Neural cell (in vitro differentiated cells): ENCODE data around the gene GDF9. TPM values are rescaled to one million over a fixed set of nuclear protein-coding genes. Genes with fewer than 3 reads are reported as not detected.

Experiments used
- H2AFZ ChIP-seq: fragments of 200-600, 300-800 bp; sonication (generic), shearing (Covaris generic); 2 replicates; pipeline ENCODE4 v1.6.0; 2014; ENCODE audit warnings: low read depth, mild to moderate bottlenecking, antibody characterized with exemption, low read length, moderate library complexity
- H3F3A ChIP-seq: fragments of 200-600 bp; shearing (Covaris generic); 2 replicates; pipeline ENCODE4 v1.6.1; 2016; ENCODE audit warnings: mild to moderate bottlenecking, moderate library complexity, mixed read lengths, antibody characterized with exemption, low read length; ENCODE audit not compliant: insufficient read depth, poor library complexity, severe bottlenecking
- H3K27ac ChIP-seq: fragments of 200-600, 300-800 bp; sonication (generic), shearing (Covaris generic); 2 replicates; pipeline ENCODE4 v1.5.1; 2014; ENCODE audit warnings: mild to moderate bottlenecking, low read length, moderate library complexity
- H3K27me3 ChIP-seq: fragments of 300-800, 200-600 bp; sonication (generic), shearing (Covaris generic); 2 replicates; pipeline ENCODE4 v1.6.0; 2014; ENCODE audit warnings: mild to moderate bottlenecking, low read depth, low read length, moderate library complexity; ENCODE audit not compliant: insufficient read depth
- H3K36me3 ChIP-seq: fragments of 300-800, 200-600 bp; sonication (generic), shearing (Covaris generic); 2 replicates; pipeline ENCODE4 v1.5.1; 2014; ENCODE audit warnings: mild to moderate bottlenecking, antibody characterized with exemption, low read length, moderate library complexity; ENCODE audit not compliant: insufficient read depth
- H3K4me2 ChIP-seq: fragments of 300-800, 200-600 bp; sonication (generic), shearing (Covaris generic); 2 replicates; pipeline ENCODE4 v1.6.0; 2014; ENCODE audit warnings: mild to moderate bottlenecking, low read length
- H3K4me3 ChIP-seq: fragments of 300-800, 200-600 bp; sonication (generic), shearing (Covaris generic); 2 replicates; pipeline ENCODE4 v1.5.1; 2014; ENCODE audit warnings: mild to moderate bottlenecking, low read length, moderate library complexity
- H3K79me2 ChIP-seq: fragments of 200-600 bp; shearing (Covaris generic); replicated peaks from 2 replicates; pipeline ENCODE4 v1.6.0; 2014; ENCODE audit warnings: mild to moderate bottlenecking, low read length, moderate library complexity; ENCODE audit not compliant: insufficient read depth
- H3K9ac ChIP-seq: fragments of 300-800, 200-600 bp; sonication (generic), shearing (Covaris generic); 2 replicates; pipeline ENCODE4 v1.6.1; 2016; ENCODE audit warnings: mild to moderate bottlenecking, low read length, mixed read lengths
- H3K9me2 ChIP-seq: fragments of 200-600 bp; shearing (Covaris generic); 2 replicates; pipeline ENCODE4 v1.6.1; 2016; ENCODE audit warnings: mild to moderate bottlenecking, low read length, mixed read lengths; ENCODE audit not compliant: insufficient read depth
- H3K9me3 ChIP-seq: fragments of 200-600, 300-800 bp; sonication (generic), shearing (Covaris generic); 2 replicates; pipeline ENCODE4 v1.6.1; 2016; ENCODE audit warnings: mild to moderate bottlenecking, mixed run types, low read length, moderate library complexity, mixed read lengths
- H4K20me1 ChIP-seq: fragments of 200-600 bp; shearing (Covaris generic); 2 replicates; pipeline ENCODE4 v1.6.1; 2016; ENCODE audit warnings: mild to moderate bottlenecking, mixed run types; ENCODE audit not compliant: insufficient read depth
- CTCF ChIP-seq: fragments of 450-650 bp; IDR thresholded peaks from 2 replicates; pipeline ENCODE4 v1.5.1; 2014; ENCODE audit warnings: antibody characterized with exemption, mild to moderate bottlenecking, moderate library complexity; ENCODE audit not compliant: poor library complexity, severe bottlenecking
- EP300 ChIP-seq: fragments of 450-650 bp; conservative IDR thresholded peaks from 2 replicates; pipeline ENCODE4 v1.6.1; 2014; ENCODE audit warnings: antibody characterized with exemption, mild to moderate bottlenecking, moderate library complexity; ENCODE audit not compliant: poor library complexity, severe bottlenecking
- EZH2 ChIP-seq: fragments of 200-600, 300-800 bp; shearing (Covaris generic), sonication (generic); IDR thresholded peaks from 2 replicates; pipeline ENCODE4 v1.6.1; 2014; ENCODE audit warnings: antibody characterized with exemption, low read length, borderline replicate concordance, mild to moderate bottlenecking; ENCODE audit not compliant: insufficient read depth, poor library complexity, severe bottlenecking
- MXI1 ChIP-seq: fragments of 450-650 bp; conservative IDR thresholded peaks from 2 replicates; pipeline ENCODE4 v1.6.1; 2014; ENCODE audit warnings: antibody characterized with exemption, mild to moderate bottlenecking; ENCODE audit not compliant: poor library complexity, severe bottlenecking
- POLR2AphosphoS5 ChIP-seq: IDR thresholded peaks from 2 replicates; pipeline ENCODE4 v1.6.1; 2012
- RAD21 ChIP-seq: fragments of 450-650 bp; conservative IDR thresholded peaks from 2 replicates; pipeline ENCODE4 v1.6.1; 2014; ENCODE audit warnings: antibody characterized with exemption, mild to moderate bottlenecking, moderate library complexity
- REST ChIP-seq: IDR thresholded peaks from 2 replicates; pipeline ENCODE4 v1.6.1; 2012; ENCODE audit warnings: borderline replicate concordance
- SMC3 ChIP-seq: fragments of 450-650 bp; conservative IDR thresholded peaks from 2 replicates; pipeline ENCODE4 v1.6.1; 2014; ENCODE audit warnings: antibody characterized with exemption, mild to moderate bottlenecking, moderate library complexity; ENCODE audit not compliant: poor library complexity
- TAF1 ChIP-seq: IDR thresholded peaks from 2 replicates; pipeline ENCODE4 v1.6.1; 2012; ENCODE audit warnings: low read depth
- polyA plus RNA-seq: library from polyadenylated mRNA; depleted of rRNA; stranded (reverse); fragments of >200 nt; gene quantifications from 2 replicates; pipeline ENCODE4 v1.2.3, GENCODE V29; 2014

The GDF9 gene
- polyA plus RNA-seq, 1 donor from 2014 or later, result 5.1 TPM

- H3K4me2 ChIP-seq, result no peak overlapping the region
- no peak for TF ChIP-seq TAF1
- no peaks in the 10 kb centered on the region for H4K20me1 ChIP-seq
- H3F3A ChIP-seq, result no peaks in the 10 kb centered on the region
- no peaks in the 10 kb centered on the region for H3K36me3 ChIP-seq
- H3K27ac ChIP-seq, result no peak overlapping the region
- no peaks in the 10 kb centered on the region for H3K79me2 ChIP-seq
- no peak overlapping the region for H2AFZ ChIP-seq
- H3K27me3 ChIP-seq, result no peaks in the 10 kb centered on the region
- no peak overlapping the region for H3K9ac ChIP-seq
- no peaks in the 10 kb centered on the region for H3K9me3 ChIP-seq
- H3K4me3 ChIP-seq, result no peak overlapping the region
- H3K9me2 ChIP-seq, result no peaks in the 10 kb centered on the region
Observed at GRCh38 chr5:132853790-132854189, 12.5 kb downstream of the GDF9 start.

GRCh38 chr5:132853323-132853722 is 12.9 kb downstream of the GDF9 start:
- H2AFZ ChIP-seq, result no peak overlapping the region
- no peaks in the 10 kb centered on the region for H3K79me2 ChIP-seq
- no peaks in the 10 kb centered on the region for H3K9me2 ChIP-seq
- no peaks in the 10 kb centered on the region for H3K9me3 ChIP-seq
- no peaks in the 10 kb centered on the region for H4K20me1 ChIP-seq
- no peak for TF ChIP-seq TAF1
- no peak for TF ChIP-seq CTCF
- TF ChIP-seq POLR2AphosphoS5, result no peak
- H3K27me3 ChIP-seq, result no peaks in the 10 kb centered on the region
- no peak overlapping the region for H3K27ac ChIP-seq
- no peak overlapping the region for H3K4me2 ChIP-seq
- no peak overlapping the region for H3K4me3 ChIP-seq
- no peaks in the 10 kb centered on the region for H3K36me3 ChIP-seq
- no peaks in the 10 kb centered on the region for H3F3A ChIP-seq
- H3K9ac ChIP-seq, result no peak overlapping the region

DNA sequence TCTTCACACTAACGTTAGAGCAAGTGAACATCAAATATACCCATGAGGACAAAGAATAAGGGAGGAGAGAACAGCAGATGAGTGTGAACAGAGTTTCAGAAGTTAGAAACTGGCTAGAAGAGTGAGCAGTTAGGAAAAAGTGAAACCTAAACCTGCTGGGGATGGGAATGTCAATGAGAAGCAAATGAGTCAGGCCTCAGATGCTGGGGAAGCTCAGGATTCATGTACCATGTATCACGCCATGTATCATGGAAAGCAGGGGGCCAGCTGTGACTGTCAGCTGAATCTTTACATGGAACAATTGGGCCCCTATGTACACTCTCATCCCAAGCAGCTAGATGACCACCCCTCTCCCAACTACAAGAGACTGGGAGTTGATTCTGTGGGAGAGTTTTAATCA is 16.2 kb downstream of the GDF9 start:
- H2AFZ ChIP-seq, result no peak overlapping the region
- no peaks in the 10 kb centered on the region for H3K36me3 ChIP-seq
- H3K4me3 ChIP-seq, result no peak overlapping the region
- H3K9me2 ChIP-seq, result no peaks in the 10 kb centered on the region
- no peaks in the 10 kb centered on the region for H4K20me1 ChIP-seq
- no peaks in the 10 kb centered on the region for H3K9me3 ChIP-seq
- no peaks in the 10 kb centered on the region for H3K79me2 ChIP-seq
- H3K9ac ChIP-seq, result no peak overlapping the region
- TF ChIP-seq POLR2AphosphoS5 (no peak), EP300 (no peak), MXI1 (no peak), REST (no peak), CTCF (no peak), RAD21 (no peak), TAF1 (no peak), SMC3 (no peak), EZH2 (no peak)
- H3K27me3 ChIP-seq, result no peaks in the 10 kb centered on the region
- no peaks in the 10 kb centered on the region for H3F3A ChIP-seq
- no peak overlapping the region for H3K27ac ChIP-seq
- no peak overlapping the region for H3K4me2 ChIP-seq
